ENCODE measurements around the gene C1QTNF7.

Gene C1QTNF7

DNA sequence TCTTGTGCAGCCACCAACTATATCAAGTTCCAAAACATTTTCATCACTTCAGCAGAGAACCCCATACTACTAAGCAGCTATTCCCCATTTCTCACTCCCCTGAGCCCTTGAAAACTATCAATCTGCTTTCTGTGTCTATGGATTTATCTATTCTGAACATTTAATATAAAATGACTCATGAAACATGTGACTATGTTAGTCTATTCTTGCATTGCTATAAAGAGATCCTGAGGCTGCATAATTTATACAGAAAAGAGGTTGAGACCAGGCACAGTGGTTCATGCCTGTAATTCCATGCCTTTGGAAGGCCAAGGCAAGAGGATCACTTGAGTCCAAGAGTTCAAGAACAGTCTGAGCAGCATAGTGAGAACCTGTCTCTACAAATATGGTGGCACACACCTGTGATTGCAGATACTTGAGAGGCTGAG lies 10.6 kb upstream of the C1QTNF7 start:
- TF ChIP-seq, protein P1, sequence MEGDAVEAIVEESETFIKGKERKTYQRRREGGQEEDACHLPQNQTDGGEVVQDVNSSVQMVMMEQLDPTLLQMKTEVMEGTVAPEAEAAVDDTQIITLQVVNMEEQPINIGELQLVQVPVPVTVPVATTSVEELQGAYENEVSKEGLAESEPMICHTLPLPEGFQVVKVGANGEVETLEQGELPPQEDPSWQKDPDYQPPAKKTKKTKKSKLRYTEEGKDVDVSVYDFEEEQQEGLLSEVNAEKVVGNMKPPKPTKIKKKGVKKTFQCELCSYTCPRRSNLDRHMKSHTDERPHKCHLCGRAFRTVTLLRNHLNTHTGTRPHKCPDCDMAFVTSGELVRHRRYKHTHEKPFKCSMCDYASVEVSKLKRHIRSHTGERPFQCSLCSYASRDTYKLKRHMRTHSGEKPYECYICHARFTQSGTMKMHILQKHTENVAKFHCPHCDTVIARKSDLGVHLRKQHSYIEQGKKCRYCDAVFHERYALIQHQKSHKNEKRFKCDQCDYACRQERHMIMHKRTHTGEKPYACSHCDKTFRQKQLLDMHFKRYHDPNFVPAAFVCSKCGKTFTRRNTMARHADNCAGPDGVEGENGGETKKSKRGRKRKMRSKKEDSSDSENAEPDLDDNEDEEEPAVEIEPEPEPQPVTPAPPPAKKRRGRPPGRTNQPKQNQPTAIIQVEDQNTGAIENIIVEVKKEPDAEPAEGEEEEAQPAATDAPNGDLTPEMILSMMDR (conservative IDR thresholded peaks at IDR 0.05; ENCODE audit: low read depth, low read length): no peak
- Histone ChIP-seq H3K27me3 (ENCODE audit: insufficient read depth, low read depth) (no peaks in the 10 kb centered on the region), H3K4me1 (ENCODE audit: low read depth, poor library complexity, severe bottlenecking) (no peaks in the 10 kb centered on the region), H3K4me2 (no peak overlapping the region), H3K4me3 (IDR thresholded peaks at IDR 0.05; ENCODE audit: insufficient read depth, low read depth, low read length) (no peak overlapping the region), H3K79me2 (ENCODE audit: insufficient read depth, low read depth) (no peaks in the 10 kb centered on the region), H3K9ac (no peak overlapping the region), H2AFZ (ENCODE audit: low read depth) (no peak overlapping the region), H3K36me3 (ENCODE audit: insufficient read depth) (no peaks in the 10 kb centered on the region), H3K27ac (no peak overlapping the region), H4K20me1 (ENCODE audit: insufficient read depth) (no peaks in the 10 kb centered on the region)

DNA sequence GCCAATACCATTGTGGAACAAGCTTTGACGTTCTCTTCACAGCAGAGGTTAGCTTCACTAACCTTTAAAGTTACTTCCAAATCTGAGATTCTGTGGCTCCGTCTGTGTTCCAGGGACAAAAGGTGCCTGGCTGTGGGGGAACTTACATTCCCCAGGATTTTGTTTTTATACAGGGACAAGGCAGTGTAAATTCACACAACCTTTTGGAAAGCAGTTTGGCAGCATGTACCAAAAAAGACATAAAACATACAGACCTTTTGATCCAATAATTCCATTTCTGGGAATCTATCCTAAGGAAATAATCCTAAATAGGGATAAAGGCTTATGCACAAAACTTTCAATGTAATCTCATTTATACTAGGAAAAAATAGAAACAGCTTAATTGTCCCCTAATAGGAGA lies 8.9 kb upstream of the C1QTNF7 start:
- no peaks in the 10 kb centered on the region for H3K36me3 ChIP-seq (ENCODE audit: insufficient read depth)
- H3K4me1 ChIP-seq (ENCODE audit: low read depth, poor library complexity, severe bottlenecking): no peaks in the 10 kb centered on the region
- TF ChIP-seq, protein P1 (conservative IDR thresholded peaks at IDR 0.05; ENCODE audit: low read depth, low read length): no peak
- no peak overlapping the region for H3K9ac ChIP-seq
- no peaks in the 10 kb centered on the region for H3K79me2 ChIP-seq (ENCODE audit: insufficient read depth, low read depth)
- no peak overlapping the region for H3K4me3 ChIP-seq (IDR thresholded peaks at IDR 0.05; ENCODE audit: insufficient read depth, low read depth, low read length)
- no peak overlapping the region for H3K4me2 ChIP-seq
- no peak overlapping the region for H3K27ac ChIP-seq
- no peaks in the 10 kb centered on the region for H4K20me1 ChIP-seq (ENCODE audit: insufficient read depth)
- no peak overlapping the region for H2AFZ ChIP-seq (ENCODE audit: low read depth)
- no peaks in the 10 kb centered on the region for H3K27me3 ChIP-seq (ENCODE audit: insufficient read depth, low read depth)

DNA sequence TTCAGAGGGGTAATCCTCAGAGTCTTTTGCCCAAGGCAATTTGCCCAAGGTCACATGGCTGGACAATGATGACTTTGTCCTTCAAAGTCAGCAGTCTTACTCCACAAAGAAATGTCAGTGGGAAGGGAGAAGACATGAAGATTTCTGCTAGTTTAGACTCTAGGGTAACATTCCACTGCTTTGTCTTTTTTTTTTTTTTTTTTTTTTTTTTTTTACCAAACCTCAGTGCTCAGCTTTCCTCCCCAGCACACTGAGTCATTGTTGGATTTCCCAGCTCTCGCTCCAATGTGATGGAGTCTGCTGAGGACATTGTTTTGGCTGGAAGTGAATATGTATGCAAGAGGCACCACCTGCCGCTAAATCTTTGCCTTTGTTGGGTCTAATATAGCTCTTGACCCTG lies 7.2 kb upstream of the C1QTNF7 start:
- TF ChIP-seq, protein P1 (conservative IDR thresholded peaks at IDR 0.05; ENCODE audit: low read depth, low read length): no peak
- H3K27ac ChIP-seq: no peak overlapping the region
- H3K27me3 ChIP-seq (ENCODE audit: insufficient read depth, low read depth): no peaks in the 10 kb centered on the region
- H3K4me2 ChIP-seq: no peak overlapping the region
- H3K4me1 ChIP-seq (ENCODE audit: low read depth, poor library complexity, severe bottlenecking): no peaks in the 10 kb centered on the region
- H3K36me3 ChIP-seq (ENCODE audit: insufficient read depth): no peaks in the 10 kb centered on the region
- H2AFZ ChIP-seq (ENCODE audit: low read depth): no peak overlapping the region
- no peaks in the 10 kb centered on the region for H3K79me2 ChIP-seq (ENCODE audit: insufficient read depth, low read depth)
- H3K9ac ChIP-seq: no peak overlapping the region
- no peak overlapping the region for H3K4me3 ChIP-seq (IDR thresholded peaks at IDR 0.05; ENCODE audit: insufficient read depth, low read depth, low read length)
- H4K20me1 ChIP-seq (ENCODE audit: insufficient read depth): no peaks in the 10 kb centered on the region

DNA sequence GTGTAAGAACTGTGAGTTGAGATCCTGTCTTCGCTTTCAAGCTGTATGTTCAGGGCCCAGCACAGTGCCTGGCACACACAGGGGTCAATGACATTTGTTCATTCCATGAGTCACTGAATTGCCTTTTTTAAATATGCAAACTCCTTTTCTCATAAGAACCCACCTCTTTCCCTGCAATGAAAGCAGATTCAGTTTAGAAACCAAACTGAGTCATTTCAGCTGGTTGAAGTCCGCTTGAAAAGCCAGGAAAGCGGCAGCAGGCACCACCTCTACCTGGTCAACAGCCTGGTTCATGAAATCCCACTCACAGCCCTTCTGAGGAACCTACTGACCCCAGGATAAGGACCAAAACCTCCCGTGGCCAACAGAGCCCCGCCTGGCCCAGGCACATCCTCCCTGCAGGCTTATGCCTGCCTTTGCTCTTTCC lies 4.5 kb upstream of the C1QTNF7 start:
- Histone ChIP-seq H3K27ac (no peak overlapping the region), H3K36me3 (ENCODE audit: insufficient read depth) (no peaks in the 10 kb centered on the region), H3K4me2 (no peak overlapping the region), H4K20me1 (ENCODE audit: insufficient read depth) (no peaks in the 10 kb centered on the region), H3K4me3 (IDR thresholded peaks at IDR 0.05; ENCODE audit: insufficient read depth, low read depth, low read length) (no peak overlapping the region), H3K79me2 (ENCODE audit: insufficient read depth, low read depth) (no peaks in the 10 kb centered on the region), H2AFZ (ENCODE audit: low read depth) (no peak overlapping the region), H3K4me1 (ENCODE audit: low read depth, poor library complexity, severe bottlenecking) (no peaks in the 10 kb centered on the region), H3K27me3 (ENCODE audit: insufficient read depth, low read depth) (no peaks in the 10 kb centered on the region), H3K9ac (no peak overlapping the region)
- TF ChIP-seq, protein P1 (conservative IDR thresholded peaks at IDR 0.05; ENCODE audit: low read depth, low read length): no peak

Data from KMS-11 (cell line).